IPS-NIHi7 (cell line): ENCODE measurements around the gene SLC16A10.

Experiments
- DNase-seq: peaks from one replicate; pipeline ENCODE4 v3.0.0; 2012; ENCODE audit warnings: mixed read lengths; ENCODE audit errors: extremely low spot score

SLC16A10 gene

GRCh38 chr6:111258615-111259088 lies 171.3 kb downstream of the SLC16A10 start:
- no peak for DNase-seq

- DNase-seq: peak; percentile 98
Observed at GRCh38 chr6:111259089-111259831, 172.0 kb downstream of the SLC16A10 start.

DNA sequence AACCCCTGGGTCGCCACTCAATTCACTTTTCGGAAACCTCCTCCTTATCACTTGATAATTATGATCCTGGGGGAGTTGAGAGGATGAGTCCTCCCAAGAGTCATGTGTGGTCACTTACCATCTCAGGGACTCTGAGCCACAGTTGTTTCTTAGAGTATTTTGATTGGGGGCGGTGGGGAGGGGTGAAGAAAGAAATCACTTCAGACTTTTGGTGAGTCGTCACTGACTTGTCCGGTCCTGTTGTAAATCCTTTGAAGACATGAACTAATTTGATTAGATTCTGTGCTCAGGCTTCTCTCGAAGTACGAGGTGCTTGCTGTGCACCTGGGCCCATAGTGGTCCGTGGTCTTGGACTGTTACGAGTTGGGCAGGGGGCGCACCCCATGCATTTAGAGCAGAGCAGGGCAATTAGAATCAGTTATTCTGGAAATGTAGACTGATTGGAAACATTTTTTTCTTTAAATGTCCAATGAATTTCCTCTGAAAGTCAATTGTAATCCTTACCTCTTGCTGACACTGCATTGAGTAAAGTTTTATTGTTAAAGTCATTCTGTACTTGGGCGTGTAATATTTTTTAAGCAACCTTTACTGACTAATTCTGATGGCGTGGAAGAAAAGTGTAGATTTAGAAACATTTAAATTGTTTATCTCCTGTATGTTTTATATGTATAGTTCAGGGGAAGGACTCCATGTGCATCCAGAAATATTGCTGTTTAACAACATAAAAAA lies 173.4 kb downstream of the SLC16A10 start:
- no peak for DNase-seq

GRCh38 chr6:111263837-111264236 lies 176.5 kb downstream of the SLC16A10 start:
- no peak for DNase-seq

DNA sequence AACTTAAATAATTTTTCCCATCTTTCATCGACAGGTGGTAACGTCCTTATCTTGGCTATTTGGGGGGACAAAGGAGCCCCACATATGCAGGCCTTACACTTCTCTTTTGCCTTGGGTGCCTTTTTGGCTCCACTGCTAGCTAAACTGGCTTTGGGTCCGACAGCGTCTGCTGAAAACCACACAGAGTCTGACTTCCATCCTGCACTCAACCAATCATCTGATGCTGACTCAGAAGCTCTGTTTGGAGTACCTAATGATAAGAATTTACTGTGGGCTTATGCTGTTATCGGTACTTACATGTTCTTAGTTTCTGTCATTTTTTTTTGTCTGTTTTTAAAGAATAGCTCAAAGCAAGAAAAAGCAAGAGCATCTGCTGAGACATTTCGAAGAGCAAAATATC lies 178.5 kb downstream of the SLC16A10 start:
- DNase-seq: no peak

DNA sequence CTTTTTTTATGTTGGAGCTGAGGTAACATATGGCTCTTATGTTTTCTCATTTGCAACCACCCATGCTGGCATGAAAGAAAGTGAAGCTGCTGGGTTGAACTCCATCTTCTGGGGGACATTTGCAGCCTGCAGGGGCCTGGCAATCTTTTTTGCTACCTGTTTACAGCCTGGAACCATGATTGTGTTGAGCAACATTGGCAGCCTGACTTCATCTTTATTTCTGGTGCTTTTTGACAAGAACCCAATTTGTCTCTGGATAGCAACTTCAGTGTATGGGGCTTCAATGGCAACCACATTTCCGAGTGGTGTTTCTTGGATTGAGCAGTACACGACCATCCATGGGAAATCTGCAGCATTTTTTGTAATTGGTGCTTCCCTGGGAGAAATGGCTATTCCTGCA lies 179.0 kb downstream of the SLC16A10 start:
- no peak for DNase-seq

- no peak for DNase-seq
Observed at GRCh38 chr6:111267764-111268333, 180.5 kb downstream of the SLC16A10 start.

DNA sequence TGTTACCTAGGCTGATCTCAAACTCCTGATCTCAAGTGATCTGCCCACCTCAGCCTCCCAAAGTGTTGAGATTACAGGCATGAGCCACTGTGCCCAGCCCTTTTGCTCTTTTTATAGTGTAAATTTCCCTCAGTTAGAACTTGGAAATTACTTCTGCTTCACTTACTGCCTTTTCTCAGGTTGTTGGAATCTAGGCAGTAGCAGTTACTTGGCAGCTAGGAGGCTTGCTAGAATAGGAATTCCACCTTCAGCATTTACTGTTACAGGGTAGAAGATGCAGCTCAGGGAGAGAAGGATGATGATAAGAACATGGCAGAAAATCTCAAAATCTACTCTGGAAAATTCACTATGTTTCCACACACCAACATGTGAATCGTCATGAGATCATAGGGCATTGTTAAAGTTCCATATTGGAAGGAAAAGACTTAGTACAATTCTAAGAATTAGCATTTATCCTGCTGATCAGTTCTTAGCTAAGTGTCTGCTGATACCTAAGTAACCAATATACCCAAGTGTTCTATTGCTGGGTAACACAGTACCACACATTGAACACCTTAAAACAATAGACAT lies 182.2 kb downstream of the SLC16A10 start:
- no peak for DNase-seq

GRCh38 chr6:111270121-111270520 lies 182.8 kb downstream of the SLC16A10 start:
- no peak for DNase-seq

DNA sequence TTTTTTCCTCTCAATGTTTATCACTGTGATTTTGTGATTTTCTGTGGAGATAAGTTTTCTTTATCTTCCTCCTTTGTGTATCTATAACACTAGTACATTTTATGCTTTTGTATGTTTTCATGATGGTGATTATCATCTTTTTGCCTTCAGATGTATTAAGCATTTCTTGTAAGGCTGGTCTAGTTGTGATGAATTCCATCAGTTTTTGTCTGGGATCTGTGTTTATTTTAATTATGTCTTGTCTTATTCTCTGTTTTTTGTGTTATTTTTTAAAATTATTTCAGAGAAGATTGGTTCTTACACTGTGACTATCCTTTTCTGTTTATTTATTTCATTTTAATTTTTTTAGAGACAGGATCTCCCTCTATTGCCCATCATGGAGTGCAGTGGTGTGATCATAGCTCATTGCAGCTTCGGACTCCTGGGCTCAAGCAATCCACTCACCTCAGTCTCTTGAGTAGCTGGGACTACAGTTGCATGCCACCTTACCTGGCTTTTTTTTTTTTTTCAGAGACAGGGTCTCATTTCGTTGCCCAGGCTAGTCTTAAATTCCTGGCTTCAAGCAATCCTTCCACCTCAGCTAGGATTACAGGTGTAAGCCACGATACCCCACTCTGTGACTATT lies 187.4 kb downstream of the SLC16A10 start:
- DNase-seq: no peak

DNA sequence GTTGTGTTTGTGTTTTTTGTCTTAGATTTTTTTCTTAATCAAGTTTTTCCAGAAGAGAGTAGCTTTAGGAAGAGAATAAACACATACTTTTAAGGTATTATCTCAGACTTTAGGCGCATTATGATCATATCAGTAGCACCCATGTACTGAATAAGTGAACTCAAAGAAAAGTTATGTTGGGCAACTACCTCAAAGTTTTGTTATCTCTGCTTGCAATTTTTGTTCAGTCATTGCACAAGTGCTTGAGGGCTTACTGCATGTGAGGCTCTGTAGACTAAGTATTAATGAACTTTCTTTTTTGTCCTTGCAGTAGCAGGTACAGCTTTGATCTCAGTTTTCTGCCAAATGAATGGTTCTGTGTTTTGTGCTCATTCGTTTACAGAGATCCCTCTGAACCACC lies 189.0 kb downstream of the SLC16A10 start:
- no peak for DNase-seq

DNA sequence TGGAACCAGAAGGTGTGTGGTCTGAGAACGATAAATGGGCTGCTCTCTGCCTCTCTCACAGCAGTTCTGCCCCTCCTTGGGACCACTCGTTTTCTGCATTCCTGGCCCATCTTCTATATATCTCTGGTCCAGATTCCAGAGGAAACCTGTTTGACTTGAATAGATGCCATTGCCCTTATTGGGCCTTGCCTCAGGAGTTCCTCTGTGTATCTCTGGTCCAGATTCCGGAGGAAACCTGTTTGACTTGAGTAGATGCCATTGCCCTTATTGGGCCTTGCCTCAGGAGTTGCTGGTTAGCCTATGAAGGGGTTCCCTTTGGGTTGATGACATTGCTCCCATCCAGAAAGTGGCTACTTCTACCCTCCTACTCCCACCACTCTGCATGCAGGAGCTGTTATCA lies 189.4 kb downstream of the SLC16A10 start:
- DNase-seq: no peak

DNA sequence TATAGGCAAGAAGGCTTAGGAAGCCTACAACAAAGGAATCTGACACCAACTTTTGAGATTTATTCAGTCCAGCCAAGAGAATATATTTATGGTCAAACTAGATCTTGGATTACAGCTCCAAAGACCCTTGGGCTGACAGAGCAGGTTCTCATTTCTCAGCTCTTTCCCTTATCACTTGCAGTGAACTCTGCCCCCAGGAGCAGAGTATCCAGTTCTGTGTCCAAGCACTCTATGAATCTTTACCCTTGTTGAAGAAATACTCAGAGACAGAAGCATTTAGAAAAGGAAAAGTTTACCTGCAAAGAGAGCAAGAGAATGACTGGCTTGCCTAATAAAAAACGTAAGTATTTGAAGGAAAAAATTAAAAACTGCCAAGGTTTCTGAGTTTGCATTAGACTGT lies 190.5 kb downstream of the SLC16A10 start:
- DNase-seq: no peak

GRCh38 chr6:111278731-111279130 lies 191.4 kb downstream of the SLC16A10 start:
- DNase-seq: no peak

- no peak for DNase-seq
Observed at GRCh38 chr6:111280445-111280955, 193.2 kb downstream of the SLC16A10 start.
